Activated CD4-positive, CD25-positive, alpha-beta regulatory T cell (primary cell): Measurements from ENCODE around the gene RALGPS1.

Experiments
- DNase-seq, 4 experiments: peaks; one replicate each; lab custom pipeline; 2025; lab: John Stamatoyannopoulos, UW

Gene RALGPS1

DNA sequence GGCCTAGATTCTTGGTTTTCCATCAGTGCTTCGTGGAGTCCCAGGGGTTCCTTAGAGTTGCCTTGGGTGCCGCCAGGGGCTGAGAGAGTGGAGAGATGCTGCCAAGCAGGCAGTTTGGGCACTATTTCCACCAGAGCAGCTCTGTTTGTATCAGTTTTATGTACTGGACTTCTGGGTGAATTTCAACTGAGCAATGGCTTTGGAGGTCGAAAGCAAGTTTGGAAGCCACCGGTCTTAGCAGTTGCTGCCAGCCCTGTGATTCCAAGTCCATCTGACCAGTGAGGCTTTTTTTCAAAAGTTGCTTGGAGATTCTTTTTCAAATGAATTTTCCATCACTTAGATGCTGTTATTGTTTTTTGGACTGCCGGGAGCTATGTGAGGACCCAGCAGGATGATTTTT is 139.4 kb downstream of the RALGPS1 start:
- no peak for DNase-seq

DNA sequence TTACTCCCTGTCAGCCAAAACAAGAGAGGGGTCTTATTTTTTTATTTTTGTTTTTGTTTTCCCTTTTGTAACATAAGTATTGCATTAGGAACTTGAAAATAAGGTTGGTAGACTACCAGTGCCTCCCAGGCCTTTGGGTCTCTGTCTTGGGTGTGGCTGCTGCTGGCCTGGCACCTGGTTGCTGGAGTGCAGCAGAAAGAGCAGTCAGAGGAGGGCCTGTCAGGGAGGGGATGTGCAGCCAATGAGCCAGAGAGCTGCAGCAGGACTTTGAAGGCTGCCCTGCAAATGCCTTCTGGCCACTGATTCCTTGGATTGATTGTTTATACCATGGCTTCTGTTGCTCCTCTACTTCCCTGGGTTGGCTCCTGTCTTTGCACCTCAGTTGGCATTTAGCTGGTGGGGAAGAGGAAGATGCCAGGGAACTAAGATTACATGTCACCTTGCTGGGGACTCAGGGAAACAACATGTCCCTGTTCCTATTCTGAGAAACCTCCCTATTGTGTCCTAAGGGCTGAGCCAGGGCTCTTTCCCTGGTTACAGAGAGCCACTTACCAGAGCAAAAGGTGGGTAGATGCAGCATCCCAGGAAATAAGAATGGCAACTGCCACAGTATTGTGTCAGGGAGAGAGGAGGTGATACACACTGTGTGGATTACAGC is 141.3 kb downstream of the RALGPS1 start:
- DNase-seq, result no peak

DNA sequence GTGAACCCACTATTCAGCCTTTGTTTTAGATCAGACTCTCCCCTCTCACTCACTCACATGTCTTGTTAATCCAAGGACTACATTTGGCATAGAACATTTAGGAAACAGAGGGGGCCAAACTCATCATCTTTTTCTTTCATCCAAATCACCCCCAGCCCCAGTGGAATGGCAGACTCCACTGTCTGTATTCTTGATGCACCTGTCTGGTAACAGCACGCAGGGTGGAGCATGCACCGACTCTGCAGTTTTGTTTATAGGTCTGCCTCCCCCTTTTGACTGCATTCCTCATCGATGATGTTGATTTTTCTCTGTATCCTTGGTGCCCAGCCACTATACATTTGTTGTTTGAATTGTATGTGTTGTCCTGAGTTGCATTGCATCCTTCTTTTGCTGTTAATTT is 141.9 kb downstream of the RALGPS1 start:
- DNase-seq, result no peak

DNA sequence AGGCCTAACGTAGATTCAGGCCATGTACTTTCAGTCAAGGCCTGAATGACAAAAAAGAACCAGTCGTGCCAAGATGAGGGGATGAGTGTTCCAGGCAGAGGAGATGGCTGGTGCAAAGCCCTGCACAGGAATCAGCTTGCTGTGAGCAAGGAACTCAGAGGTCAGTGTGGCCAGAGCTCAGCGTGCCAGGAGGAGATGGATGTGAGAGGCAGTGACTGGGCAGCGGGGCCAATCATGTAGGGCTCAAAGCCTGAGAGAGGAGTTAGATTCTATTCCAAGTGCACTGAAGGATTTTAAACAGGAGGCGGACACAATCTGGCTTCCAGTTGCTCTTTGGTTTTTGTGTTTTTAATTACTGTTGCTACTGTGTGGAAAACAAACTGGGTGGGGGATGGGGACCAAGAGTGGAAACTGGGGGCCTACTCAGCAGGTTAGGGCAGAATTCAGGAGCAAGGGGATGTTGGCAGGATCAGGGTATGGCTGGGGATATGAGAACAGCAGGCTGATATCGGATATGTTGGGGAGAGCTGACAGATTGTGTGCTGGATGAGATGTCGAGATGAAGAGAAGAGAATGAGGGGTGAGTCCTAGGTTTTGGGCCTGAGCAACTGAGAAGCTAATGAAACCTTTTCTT is 143.5 kb downstream of the RALGPS1 start:
- DNase-seq, result no peak

DNA sequence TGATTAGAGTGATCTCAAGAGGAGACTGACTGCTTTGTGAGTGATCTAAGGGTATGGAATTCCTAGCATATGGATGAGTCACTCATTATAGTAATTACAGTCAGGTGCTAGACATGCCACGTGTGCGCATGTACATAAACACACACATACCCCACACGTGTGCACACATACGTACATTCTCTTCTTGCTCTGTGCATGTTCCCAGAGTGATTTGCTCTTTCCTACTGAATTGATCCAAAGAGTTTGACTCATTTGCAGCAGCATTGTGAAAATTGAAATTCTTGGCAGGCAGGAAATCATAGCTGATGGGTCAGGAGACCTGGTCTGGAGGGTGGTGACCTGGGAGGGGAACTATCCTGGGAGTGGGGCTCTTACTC is 144.1 kb downstream of the RALGPS1 start:
- no peak for DNase-seq

DNA sequence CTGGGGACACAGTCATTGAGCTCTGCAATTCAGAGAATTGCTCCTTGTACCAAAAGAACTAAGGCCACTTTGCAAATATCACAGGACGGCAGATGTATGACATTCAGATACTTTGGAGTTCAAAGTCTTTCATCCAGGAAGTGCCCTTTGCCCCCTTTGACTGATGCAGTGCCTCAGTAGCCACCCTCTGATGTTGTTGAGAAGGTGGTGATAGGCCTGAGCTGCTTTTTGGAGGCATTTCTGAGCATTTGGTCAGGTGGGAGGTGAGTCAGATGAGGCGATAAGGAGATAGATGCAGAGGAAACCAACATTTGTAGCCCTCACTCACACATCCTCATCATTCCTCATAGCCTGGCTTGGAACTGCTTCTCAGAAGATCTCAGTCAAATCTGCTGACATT is 144.4 kb downstream of the RALGPS1 start:
- DNase-seq, result no peak

DNA sequence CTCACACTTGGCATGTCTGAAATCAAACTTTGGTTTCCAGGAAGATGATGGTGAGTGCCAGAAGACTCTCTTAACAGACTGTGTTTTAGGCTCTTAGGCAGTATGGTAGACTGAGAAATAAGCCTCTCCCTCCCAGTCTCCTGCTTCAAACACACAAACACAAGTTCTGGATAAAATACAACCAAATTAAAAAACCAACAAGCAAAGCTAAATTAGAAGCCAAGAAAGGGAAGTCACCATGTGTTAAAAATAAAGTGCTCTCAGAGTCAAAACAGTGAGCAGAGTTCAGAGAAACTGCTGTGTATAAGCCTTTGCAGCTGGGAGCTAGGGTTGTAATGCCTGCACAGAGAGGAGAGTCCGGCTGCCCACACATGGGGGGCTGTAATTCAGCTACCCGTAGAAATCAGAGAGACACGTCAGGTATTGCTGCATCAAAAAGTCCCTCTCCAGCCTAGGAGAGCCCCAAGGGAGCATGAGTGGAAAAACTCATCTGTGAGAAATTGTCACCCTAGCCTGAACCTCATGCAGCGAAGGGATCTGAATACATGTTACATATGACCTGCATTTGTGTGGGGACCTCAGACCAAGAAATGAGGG is 145.3 kb downstream of the RALGPS1 start:
- DNase-seq, result no peak

DNA sequence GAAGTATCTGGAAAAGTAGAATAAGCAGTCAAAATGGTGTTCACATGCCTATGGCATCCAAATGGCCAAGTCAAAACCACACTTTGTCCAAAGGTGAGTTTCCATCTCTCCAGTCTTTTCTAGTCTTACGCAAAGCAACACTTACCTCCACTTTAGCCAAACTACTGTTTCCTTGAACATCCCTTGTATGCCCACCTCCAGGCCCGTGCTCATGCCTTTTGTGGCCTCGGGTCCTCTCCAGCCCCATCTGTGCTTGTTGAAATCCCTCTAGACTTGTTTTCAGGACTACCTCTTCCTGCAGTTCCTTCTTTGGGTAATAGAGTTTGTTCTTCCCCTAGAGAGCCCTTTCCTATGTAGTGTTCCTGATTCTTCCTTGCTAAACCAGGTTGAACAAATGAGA is 146.8 kb downstream of the RALGPS1 start:
- no peak for DNase-seq

DNA sequence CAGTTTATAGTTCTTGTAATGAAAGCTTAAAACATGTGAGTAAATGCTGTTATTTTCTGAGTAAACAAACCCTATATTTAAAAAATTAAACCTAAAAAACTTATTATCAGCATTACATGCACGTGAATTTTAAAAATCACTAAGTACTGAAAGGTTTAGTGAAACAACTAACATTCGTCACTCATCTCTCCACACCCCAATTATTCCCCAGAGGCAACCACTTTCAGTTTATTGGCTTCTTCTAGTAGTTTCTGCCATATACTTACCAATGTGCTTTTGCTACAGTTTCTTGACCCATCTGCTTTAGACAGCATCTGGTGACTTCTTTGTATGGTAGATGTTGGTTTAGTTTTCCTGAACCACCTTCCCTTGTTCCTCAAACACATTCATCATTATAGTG is 149.8 kb downstream of the RALGPS1 start:
- no peak for DNase-seq

DNA sequence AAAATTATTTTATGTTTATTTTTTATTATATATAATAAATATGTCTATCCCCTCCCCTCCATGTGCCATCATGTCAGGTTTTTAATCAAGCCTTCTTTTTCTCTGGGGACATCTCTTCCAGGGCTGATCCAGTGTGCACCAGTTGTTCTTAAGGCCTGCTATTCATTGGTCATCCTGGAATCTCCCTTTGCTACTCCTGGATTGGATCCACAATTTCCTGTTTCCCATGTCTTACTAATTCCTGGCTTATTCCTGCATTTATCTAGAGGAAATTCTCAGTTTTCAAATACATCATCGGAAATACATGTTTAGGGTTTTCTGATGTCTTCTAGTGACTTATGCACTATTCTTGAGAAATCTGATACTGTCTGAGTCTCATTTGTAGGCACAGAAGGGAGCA is 151.0 kb downstream of the RALGPS1 start:
- no peak for DNase-seq

DNA sequence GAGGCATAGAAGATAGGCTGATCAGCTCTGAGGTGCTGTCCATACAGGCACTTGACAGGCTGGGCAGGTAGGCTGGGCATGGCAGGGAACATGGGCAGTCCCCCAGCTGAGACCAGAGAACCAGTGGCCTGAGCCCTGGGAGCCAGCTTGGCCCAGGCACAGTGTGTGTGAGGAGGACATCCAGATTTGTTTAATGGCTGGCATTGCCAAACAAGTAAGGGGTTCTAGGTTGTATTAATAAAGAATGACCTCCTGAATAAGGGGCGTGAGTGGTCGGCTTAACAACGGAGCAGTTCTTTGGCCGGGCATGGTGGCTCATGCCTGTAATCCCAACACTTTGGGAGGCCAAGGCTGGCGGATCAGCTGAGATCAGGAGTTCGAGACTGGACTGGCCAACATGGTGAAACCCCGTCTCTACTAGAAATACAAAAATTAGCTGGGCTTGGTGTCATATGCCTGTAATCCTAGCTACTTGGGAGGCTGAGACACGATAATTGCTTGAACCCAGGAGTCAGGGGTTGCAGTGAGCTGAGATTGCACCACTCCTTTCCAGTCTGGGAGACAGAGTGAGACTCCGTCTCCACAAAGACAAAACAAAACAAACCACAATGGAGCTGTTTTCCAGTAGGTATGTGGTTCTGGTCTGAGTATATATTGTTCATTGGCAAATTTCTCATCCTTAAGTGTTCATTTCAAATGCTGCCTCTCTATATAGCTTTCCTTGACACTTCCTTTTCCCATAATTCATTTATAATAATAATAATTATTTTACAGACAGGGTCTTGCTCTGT is 151.7 kb downstream of the RALGPS1 start:
- DNase-seq, result no peak

DNA sequence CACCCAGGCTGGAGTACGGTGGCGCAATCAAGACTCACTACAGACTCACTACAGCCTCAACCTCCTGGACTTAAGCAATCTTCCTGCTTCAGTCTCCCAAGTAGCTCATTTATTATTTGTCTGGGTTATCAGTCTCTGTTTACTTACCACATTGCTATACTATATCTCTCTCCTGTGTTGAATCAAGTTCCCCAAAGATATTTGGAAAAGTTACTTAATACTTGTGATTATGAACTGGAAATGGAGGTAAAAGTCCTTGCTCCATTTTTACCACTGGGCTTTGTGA is 152.2 kb downstream of the RALGPS1 start:
- no peak for DNase-seq

DNA sequence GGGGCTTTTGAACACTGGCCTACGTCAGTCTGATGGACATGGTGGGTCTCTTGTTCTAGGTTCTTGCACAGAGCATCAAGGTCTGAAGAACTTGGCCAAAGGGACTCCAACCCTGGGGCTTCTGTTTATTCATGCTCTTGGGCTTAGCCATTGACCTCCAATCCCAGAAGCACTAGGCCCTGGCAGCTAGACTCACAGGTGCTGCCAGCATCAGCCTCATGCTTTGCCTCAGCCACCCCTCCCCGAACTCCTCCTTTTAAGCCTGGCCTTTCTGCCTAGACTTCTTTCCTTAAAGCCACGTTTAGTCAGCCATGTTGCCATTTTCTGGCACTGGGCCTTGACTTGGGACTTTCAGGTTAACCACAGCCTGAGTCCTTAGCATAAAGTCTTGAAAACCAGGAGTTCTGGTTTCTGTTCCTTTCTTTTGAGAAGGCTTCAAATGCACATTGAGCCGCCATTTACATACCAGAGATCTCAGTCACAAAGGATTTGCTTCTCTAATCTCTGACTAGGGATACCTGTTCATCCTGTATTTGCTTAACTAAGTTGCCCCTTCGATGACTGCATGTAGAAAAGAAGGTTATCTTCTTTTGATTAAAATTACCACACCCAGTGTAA is 153.1 kb downstream of the RALGPS1 start:
- no peak for DNase-seq

DNA sequence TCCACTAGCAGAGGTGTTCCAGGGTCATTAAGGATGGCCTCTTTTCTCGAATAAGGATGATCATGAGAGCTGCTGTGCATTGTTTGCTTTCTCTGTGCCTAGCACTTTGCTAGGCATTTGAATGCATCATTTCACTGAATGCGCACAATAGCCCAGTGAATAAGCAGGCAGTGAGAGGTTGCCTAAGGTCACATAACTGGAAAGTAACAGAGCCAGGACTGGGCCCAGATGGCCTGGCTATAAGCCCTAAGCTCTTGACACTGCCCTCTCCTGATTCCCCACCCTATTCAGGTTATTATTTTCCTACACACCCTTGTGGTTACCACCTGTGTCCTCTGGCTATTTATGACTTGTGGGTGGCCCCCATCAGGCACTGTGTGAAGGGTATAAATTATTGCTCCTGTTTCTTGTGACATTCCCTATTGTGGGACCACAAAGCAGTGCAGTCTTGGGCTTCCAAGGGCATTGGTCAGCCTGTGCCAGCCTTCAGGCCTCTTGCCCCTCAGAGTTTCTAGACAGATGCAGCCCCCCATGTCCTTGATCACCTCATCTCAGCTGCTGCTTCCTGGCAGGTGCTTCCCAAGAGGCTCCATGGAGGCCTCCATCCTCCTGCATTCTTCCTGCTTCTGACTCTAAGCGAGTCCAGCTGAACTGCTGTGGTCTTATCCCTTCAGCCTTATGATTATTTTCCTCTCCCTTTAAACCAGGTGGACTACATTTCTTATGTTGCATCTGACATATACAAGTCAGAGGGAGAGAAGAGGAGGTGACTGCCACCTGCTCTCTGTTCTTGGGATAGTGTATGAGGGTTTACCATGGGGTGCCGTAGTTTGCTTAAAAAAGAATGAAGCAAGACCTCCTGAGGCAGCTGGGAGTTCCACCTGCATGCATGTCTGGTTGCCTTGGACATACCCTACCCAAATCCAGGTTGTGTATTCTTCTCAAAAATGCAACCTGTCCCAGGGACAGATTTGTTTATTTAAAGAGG is 160.3 kb downstream of the RALGPS1 start:
- no peak for DNase-seq

DNA sequence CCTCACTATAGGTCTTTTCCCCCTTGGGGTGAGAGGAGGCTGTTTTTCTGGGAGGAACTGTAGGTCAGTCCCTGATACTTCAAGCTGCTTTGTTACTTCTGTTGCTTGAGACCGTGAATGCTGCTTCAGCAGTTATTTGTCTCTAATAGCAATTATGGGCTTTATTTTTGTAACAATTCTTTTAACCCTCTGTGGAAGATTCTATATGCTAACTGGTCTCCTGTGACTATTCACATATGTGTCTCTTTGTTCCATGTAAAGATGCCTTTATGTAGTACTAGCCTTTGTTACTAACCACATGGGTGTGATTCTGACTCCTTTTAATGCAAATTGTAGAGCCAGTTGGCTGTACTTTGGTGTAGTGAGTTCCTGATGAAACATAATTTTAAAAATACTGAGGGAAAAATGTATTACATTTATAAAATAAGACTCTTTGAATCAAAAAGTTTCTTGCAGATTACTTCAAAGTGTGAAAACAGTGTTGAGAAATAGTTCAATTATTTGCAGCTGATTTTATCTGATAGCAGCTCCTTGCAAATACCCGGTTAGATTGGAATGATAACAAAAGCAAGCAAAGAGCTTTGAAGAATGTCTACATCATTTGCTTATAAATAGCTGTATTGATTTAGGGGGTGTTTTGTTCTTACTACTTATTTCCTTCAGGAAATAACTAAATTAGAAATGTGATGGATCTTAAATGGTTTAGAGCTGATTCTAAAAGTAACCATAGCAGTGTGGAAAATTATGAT is 161.2 kb downstream of the RALGPS1 start:
- DNase-seq, result no peak

DNA sequence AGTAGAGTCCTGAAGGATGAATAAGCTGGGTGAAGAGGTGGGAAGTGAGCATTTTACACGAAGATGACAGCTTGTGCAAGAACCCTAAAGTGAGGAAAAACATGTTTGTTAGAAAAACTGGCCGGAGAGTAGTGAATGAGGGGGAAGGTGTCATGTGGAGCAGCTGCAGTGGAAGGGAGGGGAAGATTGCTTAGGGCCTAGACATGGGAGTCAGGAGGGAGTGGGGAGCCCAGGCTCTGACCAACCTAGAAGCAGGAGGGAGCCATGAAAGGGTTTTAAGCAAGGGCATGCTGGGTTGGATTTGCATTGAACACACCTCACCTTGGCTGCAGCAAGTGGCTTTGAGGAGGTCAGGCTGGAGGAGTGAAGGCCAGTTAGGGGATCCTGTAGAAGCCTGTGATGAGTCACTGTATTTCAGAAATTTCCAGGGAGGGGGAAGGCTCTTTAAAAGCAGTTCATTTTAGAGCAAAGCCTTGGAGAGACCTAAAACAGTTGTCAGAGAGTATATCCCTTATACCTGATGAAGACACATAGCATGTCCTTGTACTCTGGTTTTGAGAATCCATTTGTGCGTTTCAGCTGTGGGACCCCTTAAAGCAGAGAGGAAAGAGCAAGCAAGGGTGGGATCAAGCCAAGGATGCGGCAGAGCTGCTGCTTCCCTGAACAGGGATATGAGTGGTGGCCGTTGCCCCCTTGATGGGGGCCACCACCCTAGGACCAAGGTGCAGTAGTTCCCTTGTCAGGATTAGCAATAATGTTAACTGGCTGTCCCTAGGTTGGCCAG is 162.5 kb downstream of the RALGPS1 start:
- no peak for DNase-seq

DNA sequence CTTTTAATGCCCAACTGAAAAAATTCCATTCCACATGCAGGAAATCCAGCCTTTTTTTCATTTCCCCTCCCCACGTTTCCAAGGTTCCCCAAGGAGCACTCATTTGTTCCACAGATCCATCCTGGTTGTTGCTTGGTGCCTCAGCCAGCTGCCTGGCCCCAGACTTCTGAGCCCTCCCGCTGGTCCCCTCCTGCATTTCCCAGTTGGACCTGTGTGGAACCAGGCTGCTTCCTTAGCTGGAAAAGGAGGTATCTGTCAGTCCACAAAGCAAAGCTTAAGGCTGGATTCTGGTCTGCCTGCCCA is 163.0 kb downstream of the RALGPS1 start:
- no peak for DNase-seq

DNA sequence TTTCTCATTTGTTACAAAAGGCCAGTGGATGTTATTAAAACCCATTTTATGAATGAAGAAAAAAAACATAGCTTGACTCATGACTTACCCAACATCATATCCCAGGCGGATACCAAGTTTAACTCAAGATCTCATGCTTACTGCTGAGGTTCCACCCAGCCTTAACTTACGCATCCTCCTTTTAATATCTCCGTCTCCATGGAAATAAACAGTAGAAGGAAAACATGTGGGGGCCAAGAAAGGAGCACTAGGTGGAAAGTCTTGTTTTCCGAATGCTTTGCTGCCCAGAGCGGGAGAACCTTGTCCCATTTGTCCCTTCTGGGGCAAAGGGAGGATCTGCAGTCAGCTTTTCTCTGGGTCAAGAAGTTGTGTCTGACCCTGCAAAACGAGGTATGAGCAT is 163.8 kb downstream of the RALGPS1 start:
- DNase-seq, result no peak

DNA sequence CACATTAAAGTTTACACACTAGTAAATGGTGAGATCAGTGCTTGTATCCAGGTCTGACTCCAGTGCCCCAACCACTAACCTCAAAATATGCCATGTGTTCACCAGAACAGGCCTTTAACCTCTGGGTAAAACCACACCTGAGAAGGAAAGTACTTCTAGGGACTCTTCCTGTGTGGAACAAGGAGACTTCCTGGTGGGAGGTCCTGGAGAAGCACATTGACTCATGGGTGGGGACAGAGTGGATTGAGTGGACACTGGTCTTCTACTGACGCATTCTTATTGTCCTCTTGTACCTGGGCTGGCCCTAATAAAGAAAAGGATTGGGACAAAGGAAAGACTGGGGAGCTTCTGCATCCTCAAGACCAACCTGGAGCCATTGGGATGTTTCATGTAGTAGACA is 164.4 kb downstream of the RALGPS1 start:
- no peak for DNase-seq

DNA sequence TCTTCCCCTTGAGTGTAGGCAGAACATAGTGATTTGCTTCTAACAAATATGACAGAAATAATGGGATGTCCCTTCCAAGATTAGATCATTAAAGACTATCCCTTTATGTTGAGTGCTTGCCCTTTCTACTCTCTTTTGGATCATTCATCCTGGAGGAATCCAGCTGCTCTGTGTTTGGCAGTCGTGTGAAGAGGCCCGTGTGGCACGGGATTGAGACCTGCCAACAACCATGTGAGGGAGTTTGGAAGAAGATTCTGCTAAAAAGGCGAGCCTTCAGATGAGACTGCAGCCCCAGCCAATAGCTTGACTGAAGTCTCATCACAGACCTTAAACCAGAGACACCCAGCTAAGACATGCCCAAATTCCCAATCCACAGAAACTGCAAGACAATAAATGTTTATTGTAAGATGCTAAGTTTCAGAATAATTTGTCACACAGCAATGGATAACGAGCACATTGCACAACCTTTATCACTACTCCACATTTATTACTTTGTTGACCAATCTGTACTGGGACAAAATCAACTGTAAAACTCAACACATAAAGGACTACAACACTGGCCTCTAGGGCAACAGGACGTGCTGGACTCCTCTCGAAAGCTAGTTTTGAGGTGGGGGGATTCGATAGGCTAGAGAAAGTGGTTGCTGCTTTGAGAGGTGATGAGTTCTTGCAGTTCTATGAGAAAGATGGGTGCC is 165.0 kb downstream of the RALGPS1 start:
- no peak for DNase-seq
